Left lung (tissue), 10 donors: ENCODE measurements around the gene ING5. TPM values are rescaled to one million over a fixed set of nuclear protein-coding genes. Genes with fewer than 3 reads are reported as not detected.

ENCODE experiments used
- ATAC-seq: fragments of 200-7000 bp; cut with Tn5 transposase; one replicate; pipeline ENCODE4 v1.9.1; 2020; ENCODE audit warnings: moderate library complexity
- DNase-seq, 4 donors: peaks; one replicate each; pipeline ENCODE4 v3.0.0-alpha.2; 2013 to 2020
- H3K27ac ChIP-seq, 2 donors: fragments of 200-600 bp; sonication (generic) in 1 of 2; one replicate each; pipeline versions ENCODE4 v1.5.0 to v1.8.0; 2020 to 2021
- H3K27me3 ChIP-seq, 2 donors: fragments of 200-600 bp; sonication (generic) in 1 of 2; one replicate each; pipeline versions ENCODE4 v1.5.0 to v1.8.0; 2020 to 2021
- H3K36me3 ChIP-seq, 2 donors: fragments of 200-600 bp; sonication (generic) in 1 of 2; one replicate each; pipeline versions ENCODE4 v1.5.0 to v1.8.0; 2020 to 2021
- H3K4me1 ChIP-seq, 2 donors: fragments of 200-600 bp; one replicate each; pipeline ENCODE4 v1.8.0; 2021
- H3K4me3 ChIP-seq, 2 donors: fragments of 200-600 bp; sonication (generic) in 1 of 2; one replicate each; pipeline versions ENCODE4 v1.5.0 to v1.8.0; 2020 to 2021; ENCODE audit warnings: mild to moderate bottlenecking in 1 of 2
- H3K9me3 ChIP-seq, 2 donors: fragments of 200-600 bp; sonication (generic) in 1 of 2; one replicate each; pipeline versions ENCODE4 v1.5.0 to v1.8.0; 2020 to 2021
- CTCF ChIP-seq, 2 donors: fragments of 200-600 bp; sonication (generic) in 1 of 2; IDR thresholded peaks; one replicate each; pipeline versions ENCODE4 v1.5.0 to v1.8.0; 2021; ENCODE audit warnings: antibody characterized with exemption in 2 of 2
- intact Hi-C, 2 donors: fragments of 100-400 bp; cut with DNase I; formaldehyde crosslinking; loops; one replicate each; pipeline versions ENCODE4 v1.11.2 to v1.14.2; 2022
- polyA plus RNA-seq, 6 donors: library from polyadenylated mRNA; unstranded; fragments of 120-200 nt; gene quantifications; one replicate each; pipeline ENCODE4 v1.2.1, GENCODE V29; 2013; ENCODE audit not compliant: insufficient read length in 6 of 6
- total RNA-seq, 2 donors: library from RNA; stranded (reverse); fragmentation: NEBNext Ultra II Directional; extraction: Animal tissue kit (Norgen Biotek cat#: 25700); gene quantifications; one replicate each; pipeline ENCODE4 v1.2.1, GENCODE V29; 2021
- donor health status: DM: no; HTN: yes; CAD: no.
- donor health status: DM: no; HTN: no; CAD: no.

Gene ING5
- total and polyA plus RNA-seq, 8 donors = 27.6 to 49.1 (median 43.9) TPM

- Histone ChIP-seq H3K9me3 (no peaks in the 10 kb centered on the region), H3K36me3 (peaks cover 0 to 73% of the 10 kb centered on the region in 2 donors), H3K27ac (no peak overlapping the region), H3K4me1 (no peaks in the 10 kb centered on the region), H3K4me3 (no peak overlapping the region), H3K27me3 (no peaks in the 10 kb centered on the region)
- no peak for ATAC-seq
- no peak for TF ChIP-seq CTCF (IDR thresholded peaks at IDR 0.05)
- peak in 1 of 4 donors; percentile 63 for DNase-seq
- intact Hi-C loops = no loop called here
Observed at GRCh38 chr2:241668354-241668753, 33.5 kb upstream of the ING5 start.

- no peak for ATAC-seq
- Histone ChIP-seq H3K4me3 (no peak overlapping the region), H3K36me3 (peaks cover 0 to 74% of the 10 kb centered on the region in 2 donors), H3K4me1 (no peaks in the 10 kb centered on the region), H3K27me3 (no peaks in the 10 kb centered on the region), H3K27ac (no peak overlapping the region), H3K9me3 (no peaks in the 10 kb centered on the region)
- DNase-seq = peak in 1 of 4 donors; percentile 41
- intact Hi-C loops = no loop called here
- TF ChIP-seq CTCF (IDR thresholded peaks at IDR 0.05) = no peak
Observed at GRCh38 chr2:241668839-241669238, 33.0 kb upstream of the ING5 start.

GRCh38 chr2:241670333-241671110, 31.3 kb upstream of the ING5 start:
- no peak overlapping the region for H3K4me3 ChIP-seq
- H3K27me3 ChIP-seq = no peaks in the 10 kb centered on the region
- no peak for ATAC-seq
- H3K4me1 ChIP-seq = no peaks in the 10 kb centered on the region
- H3K27ac ChIP-seq = no peak overlapping the region
- intact Hi-C loops = no loop called here
- no peaks in the 10 kb centered on the region for H3K9me3 ChIP-seq
- no peak for TF ChIP-seq CTCF (IDR thresholded peaks at IDR 0.05)
- H3K36me3 ChIP-seq = peaks cover 0 to 89% of the 10 kb centered on the region in 2 donors
- DNase-seq = peak in 1 of 4 donors; percentile 69

GRCh38 chr2:241671457-241672240, 30.2 kb upstream of the ING5 start:
- H3K4me3 ChIP-seq = no peak overlapping the region
- no peaks in the 10 kb centered on the region for H3K27me3 ChIP-seq
- DNase-seq (peak in 1 of 4 donors; percentile 53), ATAC-seq (no peak)
- no peaks in the 10 kb centered on the region for H3K4me1 ChIP-seq
- H3K27ac ChIP-seq = no peak overlapping the region
- H3K36me3 ChIP-seq = peaks cover 0 to 93% of the 10 kb centered on the region in 2 donors
- H3K9me3 ChIP-seq = no peaks in the 10 kb centered on the region
- TF ChIP-seq CTCF (IDR thresholded peaks at IDR 0.05) = no peak
- intact Hi-C loops = no loop called here
